ENCODE measurements around the gene S100A1.
A peak's percentile ranks its signal among the peaks of the same experiment; 100 is the strongest.
"Not testable (repeated sequence)": the region's sequence is repeated elsewhere in the genome, so short reads cannot be mapped to it uniquely, and the experiment has no call there.

S100A1 gene

DNA sequence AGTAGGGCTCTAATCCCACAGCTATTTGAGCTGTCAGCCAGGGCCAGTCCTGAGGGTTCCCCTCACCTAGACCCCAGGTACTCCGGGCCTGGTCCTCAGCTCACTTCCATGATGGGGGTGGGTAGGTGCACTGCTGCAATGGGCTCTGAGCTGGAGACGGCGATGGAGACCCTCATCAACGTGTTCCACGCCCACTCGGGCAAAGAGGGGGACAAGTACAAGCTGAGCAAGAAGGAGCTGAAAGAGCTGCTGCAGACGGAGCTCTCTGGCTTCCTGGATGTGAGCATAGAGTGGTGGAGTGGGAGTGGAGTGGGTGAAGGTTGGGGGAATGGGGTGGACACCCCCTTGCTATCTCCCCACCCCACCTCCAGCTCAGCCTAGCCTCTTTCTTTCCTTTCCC, 2.1 kb downstream of the S100A1 start:
- no peak for DNase-seq (ENCODE audit: low read depth in 2 of 2)

GRCh38 chr1:153631047-153632022, 3.1 kb downstream of the S100A1 start:
- no peak for DNase-seq (ENCODE audit: low read depth in 2 of 2)

GRCh38 chr1:153633161-153633753, 5.0 kb downstream of the S100A1 start:
- DNase-seq (ENCODE audit: low read depth in 2 of 2) = no peak

- peak; percentile 96 for DNase-seq (ENCODE audit: low read depth in 2 of 2)
Observed at GRCh38 chr1:153633754-153634665, 5.8 kb downstream of the S100A1 start, which contains the start of gene CHTOP. Gene CHTOP (plus strand): TSS chr1:153634066. CDS start chr1:153636589, 2,523 bp downstream.

GRCh38 chr1:153635872-153636271, 7.6 kb downstream of the S100A1 start:
- DNase-seq (ENCODE audit: low read depth in 2 of 2) = no peak

- DNase-seq (ENCODE audit: low read depth in 2 of 2) = no peak
Observed at GRCh38 chr1:153636312-153636711, 8.1 kb downstream of the S100A1 start.

DNA sequence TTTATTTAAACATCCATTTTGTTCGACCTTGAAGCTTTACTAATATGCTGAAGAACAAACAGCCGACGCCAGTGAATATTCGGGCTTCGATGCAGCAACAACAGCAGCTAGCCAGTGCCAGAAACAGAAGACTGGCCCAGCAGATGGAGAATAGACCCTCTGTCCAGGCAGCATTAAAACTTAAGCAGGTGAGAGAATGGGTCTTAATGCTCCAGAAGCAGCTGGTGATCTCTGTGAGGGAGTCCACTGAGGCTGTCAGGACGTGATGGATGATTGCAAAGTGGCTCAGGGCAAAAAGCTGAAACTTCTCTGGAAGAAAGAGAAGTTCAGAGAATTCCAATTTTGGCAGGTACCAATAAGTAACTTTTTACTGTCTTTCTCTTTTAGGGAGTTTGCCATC, 10.0 kb downstream of the S100A1 start:
- no peak for DNase-seq (ENCODE audit: low read depth in 2 of 2)

- no peak for DNase-seq (ENCODE audit: low read depth in 2 of 2)
Observed at GRCh38 chr1:153639280-153639679, 11.0 kb downstream of the S100A1 start.

DNA sequence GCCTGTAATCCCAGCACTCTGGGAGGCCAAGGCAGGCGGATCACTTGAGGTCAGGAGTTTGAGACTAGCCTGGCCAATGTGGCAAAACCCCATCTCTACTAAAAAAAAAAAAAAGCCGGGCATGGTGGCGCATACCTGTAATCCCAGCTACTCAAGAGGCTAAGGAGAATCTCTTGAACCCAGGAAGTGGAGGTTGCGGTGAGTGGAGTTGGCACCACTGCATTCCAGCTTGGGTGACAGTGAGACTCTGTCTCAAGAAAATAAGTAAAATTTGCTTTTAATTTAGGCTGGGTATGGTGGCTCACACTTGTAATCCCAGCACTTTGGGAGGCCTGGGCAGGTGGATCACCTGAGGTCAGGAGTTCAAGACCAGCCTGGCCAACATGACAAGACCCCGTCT, 12.0 kb downstream of the S100A1 start:
- not testable (repeated sequence) for DNase-seq (ENCODE audit: low read depth in 2 of 2)

- DNase-seq (ENCODE audit: low read depth in 2 of 2) = no peak
Observed at GRCh38 chr1:153640861-153641260, 12.6 kb downstream of the S100A1 start.

GRCh38 chr1:153642161-153642560, 13.9 kb downstream of the S100A1 start:
- no peak for DNase-seq (ENCODE audit: low read depth in 2 of 2)

DNA sequence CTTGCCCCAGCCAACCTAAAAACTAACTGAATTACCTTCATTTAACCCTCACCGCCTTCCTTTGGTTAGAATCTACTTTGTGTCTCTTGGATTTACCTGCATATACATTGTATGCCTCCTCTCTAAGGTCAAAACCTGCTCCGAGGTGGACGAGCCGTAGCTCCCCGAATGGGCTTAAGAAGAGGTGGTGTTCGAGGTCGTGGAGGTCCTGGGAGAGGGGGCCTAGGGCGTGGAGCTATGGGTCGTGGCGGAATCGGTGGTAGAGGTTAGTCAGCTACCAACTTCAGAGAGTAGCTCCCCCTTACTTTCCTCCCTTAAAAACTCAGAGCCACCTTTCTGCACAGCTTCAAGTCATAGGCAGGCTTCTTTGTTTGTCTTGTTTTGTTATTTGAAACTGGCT, 14.9 kb downstream of the S100A1 start:
- DNase-seq (ENCODE audit: low read depth in 2 of 2) = no peak

DNA sequence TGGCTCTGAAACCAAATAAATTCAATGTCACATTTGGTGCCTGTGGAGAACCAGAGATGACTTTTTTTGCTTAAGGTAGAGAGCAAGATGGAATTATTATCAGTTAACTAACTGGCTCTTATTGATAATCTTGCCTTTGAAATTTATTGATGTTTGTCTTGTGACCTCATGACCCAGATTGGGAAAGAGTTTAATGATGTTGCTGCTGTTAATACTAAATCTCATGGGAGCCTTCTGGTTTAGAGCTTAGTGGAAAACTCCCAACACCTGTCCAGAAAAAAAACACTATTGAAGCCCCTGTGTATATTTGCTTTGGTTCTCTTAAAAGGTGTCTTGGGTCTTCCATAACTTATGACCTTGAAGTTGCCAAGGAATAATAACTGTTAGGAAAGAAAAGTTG, 15.6 kb downstream of the S100A1 start:
- no peak for DNase-seq (ENCODE audit: low read depth in 2 of 2)

- no peak for DNase-seq (ENCODE audit: low read depth in 2 of 2)
Observed at GRCh38 chr1:153646672-153647345, 18.6 kb downstream of the S100A1 start.

DNA sequence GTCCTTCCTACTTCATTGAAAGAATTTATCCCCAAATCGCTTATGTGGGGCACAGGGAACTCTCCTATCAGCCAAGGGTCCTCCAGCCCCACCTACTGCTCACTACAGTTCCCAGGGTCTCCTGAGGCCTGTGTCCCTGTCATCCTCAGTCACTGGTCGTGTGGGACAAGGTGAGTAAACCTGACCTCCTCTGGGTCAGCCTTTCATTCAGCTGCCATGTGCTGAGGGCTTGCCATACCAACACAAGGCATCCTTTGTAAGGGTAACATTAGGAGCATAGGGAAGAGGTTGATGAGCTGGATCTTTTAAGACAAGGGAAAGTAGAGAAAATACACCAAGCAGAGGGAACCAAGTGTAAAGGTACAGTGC, 19.1 kb downstream of the S100A1 start:
- no peak for DNase-seq (ENCODE audit: low read depth in 2 of 2)

- DNase-seq (ENCODE audit: low read depth in 2 of 2) = no peak
Observed at GRCh38 chr1:153648000-153648643, 19.9 kb downstream of the S100A1 start.

DNA sequence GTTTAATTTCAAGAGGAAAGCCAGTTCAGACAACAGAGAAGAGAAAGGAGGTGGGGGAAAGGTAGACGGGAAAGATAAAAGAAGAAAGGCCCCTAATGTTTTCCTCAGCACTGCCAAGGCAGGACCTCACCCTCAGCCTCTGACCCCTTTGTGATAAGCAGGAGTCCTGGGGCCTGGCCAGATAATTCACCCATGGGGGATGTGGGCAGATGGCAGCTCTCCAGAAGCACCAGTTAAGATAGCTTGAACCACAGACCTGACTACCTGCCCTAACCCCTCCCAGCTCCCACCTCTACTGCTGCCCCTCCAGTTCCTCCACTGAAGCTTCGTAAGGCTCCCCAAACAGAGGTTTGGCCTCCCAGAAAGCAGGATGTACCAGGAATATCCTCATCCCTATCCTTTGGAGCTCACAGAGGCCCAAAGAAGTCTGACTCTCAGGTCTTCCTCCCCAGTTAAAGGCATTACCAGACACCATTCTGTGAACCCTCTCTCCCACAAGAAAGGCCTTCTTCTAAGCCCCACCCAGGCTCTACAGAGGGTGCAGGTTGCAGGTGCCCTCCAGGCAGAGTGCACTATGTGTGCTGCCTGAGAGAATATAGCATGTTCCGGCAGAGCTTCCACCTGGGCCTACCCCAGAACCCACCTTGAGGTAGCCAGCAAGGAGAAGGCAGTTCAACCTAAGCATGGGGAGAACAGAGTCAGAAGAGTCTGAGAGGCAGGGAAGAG, 21.1 kb downstream of the S100A1 start:
- DNase-seq (ENCODE audit: low read depth in 2 of 2) = no peak

DNA sequence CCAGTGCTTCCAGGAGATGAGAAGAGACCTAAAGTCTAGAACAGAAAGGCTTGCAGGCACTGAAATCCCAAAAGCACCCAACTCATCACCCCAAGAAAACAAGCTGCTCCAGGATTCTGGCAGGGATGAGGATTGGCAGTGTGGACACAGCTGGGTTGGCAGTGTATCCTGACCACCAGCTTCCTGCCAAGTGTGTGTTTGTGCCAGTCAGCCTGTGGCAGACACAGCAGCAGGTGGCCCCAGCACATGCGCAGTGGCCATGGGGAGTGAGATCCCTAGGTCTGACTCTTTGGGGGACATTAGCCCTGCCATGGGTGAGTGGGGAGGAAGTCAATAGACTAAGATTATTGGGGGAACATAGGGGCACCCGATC, 21.6 kb downstream of the S100A1 start:
- no peak for DNase-seq (ENCODE audit: low read depth in 2 of 2)

DNA sequence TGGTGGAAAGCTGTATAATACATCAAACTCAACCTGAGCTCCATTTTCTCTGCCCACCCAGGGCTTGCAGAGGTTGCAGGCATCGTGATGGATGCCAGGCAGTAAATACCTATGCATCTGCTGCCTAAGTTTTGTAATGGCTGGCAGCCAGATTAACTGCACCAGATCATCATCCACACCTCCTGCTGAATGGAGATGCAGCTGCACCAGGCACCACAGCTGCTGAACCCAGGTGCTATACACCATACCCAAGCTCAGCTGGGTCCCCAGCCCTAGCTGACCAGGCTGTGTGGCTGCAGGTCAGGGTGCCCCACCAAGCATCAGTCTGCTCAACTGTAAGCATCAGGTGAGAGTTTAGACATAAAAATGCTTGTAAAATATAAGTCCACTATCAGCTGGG, 23.5 kb downstream of the S100A1 start:
- DNase-seq (ENCODE audit: low read depth in 2 of 2) = no peak

- DNase-seq (ENCODE audit: low read depth in 2 of 2) = no peak
Observed at GRCh38 chr1:153652805-153653500, 24.7 kb downstream of the S100A1 start.
